Caco-2 (cell line): ENCODE data around the gene TSR3. TPM values are rescaled to one million over a fixed set of nuclear protein-coding genes. Genes with fewer than 3 reads are reported as not detected.
A peak's percentile ranks its signal among the peaks of the same experiment; 100 is the strongest.

Experiments used
- BruUV-seq: library from RNA; stranded (reverse); fragments of 400-500 nt; replicated peaks from 2 replicates; lab custom pipeline; 2021; lab: Mats Ljungman, UMichigan
- CTCF ChIA-PET: fragments of 300-600 bp; sonication (Branson Sonifier 250); formaldehyde crosslinking; loops from one replicate; lab custom pipeline; 2022; ENCODE audit warnings: antibody characterized with exemption; lab: Charles Lee
- POLR2A ChIA-PET: fragments of 300-600 bp; sonication (Branson Sonifier 250); formaldehyde crosslinking; loops from one replicate; lab custom pipeline; 2022; ENCODE audit warnings: antibody characterized with exemption; lab: Charles Lee
- DNase-seq, 2 experiments: peaks; one replicate each; pipeline versions ENCODE4 v3.0.0 to v3.0.0-alpha.2; 2020 to 2022
- H3K27me3 ChIP-seq: replicated peaks from 2 replicates; pipeline ENCODE4 v1.6.0; 2011; ENCODE audit warnings: low read length; ENCODE audit not compliant: control insufficient read depth, insufficient read depth
- H3K36me3 ChIP-seq: 2 replicates; pipeline ENCODE4 v1.5.1; 2011; ENCODE audit warnings: low read length; ENCODE audit not compliant: control insufficient read depth, insufficient read depth
- H3K4me1 ChIP-seq: fragments of 250-450 bp; sonication (Bioruptor Pico); 2 replicates; pipeline ENCODE4 v1.5.1; 2020; ENCODE audit warnings: mild to moderate bottlenecking
- H3K4me3 ChIP-seq: 2 replicates; pipeline ENCODE4 v1.5.1; 2011; ENCODE audit warnings: low read depth, mild to moderate bottlenecking, control low read depth, low read length
- H3K9me3 ChIP-seq: fragments of 250-450 bp; sonication (Bioruptor Pico); 2 replicates; pipeline ENCODE4 v1.5.1; 2020; ENCODE audit warnings: mild to moderate bottlenecking, moderate library complexity
- H3K27ac Mint-ChIP-seq: one replicate; pipeline ENCODE4 v1.8.0; 2022; ENCODE audit warnings: mixed read lengths; ENCODE audit not compliant: unreplicated experiment
- H3K27me3 Mint-ChIP-seq: one replicate; pipeline ENCODE4 v1.8.0; 2022; ENCODE audit warnings: mixed read lengths; ENCODE audit not compliant: insufficient read depth, unreplicated experiment
- H3K36me3 Mint-ChIP-seq: one replicate; pipeline ENCODE4 v1.8.0; 2022; ENCODE audit warnings: mild to moderate bottlenecking, mixed read lengths; ENCODE audit not compliant: insufficient read depth, unreplicated experiment
- H3K4me1 Mint-ChIP-seq: one replicate; pipeline ENCODE4 v1.8.0; 2022; ENCODE audit warnings: low read depth, mixed read lengths; ENCODE audit not compliant: unreplicated experiment
- H3K4me3 Mint-ChIP-seq: one replicate; pipeline ENCODE4 v1.8.0; 2022; ENCODE audit warnings: mild to moderate bottlenecking, moderate library complexity, mixed read lengths; ENCODE audit not compliant: unreplicated experiment
- H3K9me3 Mint-ChIP-seq: one replicate; pipeline ENCODE4 v1.8.0; 2022; ENCODE audit warnings: mixed read lengths; ENCODE audit not compliant: unreplicated experiment
- CTCF ChIP-seq, 2 experiments: fragments of 200-600 bp in 1 of 2; IDR thresholded peaks; 1 replicate in 1 of 2; 2 replicates in 1 of 2; pipeline versions ENCODE4 v1.5.1 to v1.8.0; 2011 to 2022; ENCODE audit warnings: antibody characterized with exemption in 1 of 2, control low read depth in 1 of 2, inconsistent platforms in 1 of 2, low read depth in 1 of 2, low read length in 1 of 2, mild to moderate bottlenecking in 1 of 2, moderate library complexity in 1 of 2; ENCODE audit not compliant: insufficient read depth in 1 of 2, severe bottlenecking in 1 of 2, unreplicated experiment in 1 of 2
- intact Hi-C: fragments of 100-400 bp; cut with micrococcal nuclease; formaldehyde crosslinking; loops from one replicate; pipeline ENCODE4 v1.10.0; 2022; ENCODE audit not compliant: unreplicated experiment
- total RNA-seq: library from RNA; stranded (reverse); gene quantifications from 2 replicates; pipeline ENCODE4 v1.2.3, GENCODE V29; 2022

Gene TSR3
- total RNA-seq, 1 experiment from 2014 or later, result 48.6 TPM

- ChIA-PET CTCF (interaction anchor here (0.6 to 2.4 kb wide), 6 partner anchors 12 to 342 kb away, joined by 3 to 14 read pairs (median 3); partner anchors contain the start of genes MAPK8IP3 and UQCC4), POLR2A (no interaction called here)
- H3K4me3 ChIP-seq, result no peak overlapping the region
- Mint-ChIP-seq H3K27me3 (no peaks in the 10 kb centered on the region), H3K4me3 (no peak overlapping the region), H3K4me1 (no peaks in the 10 kb centered on the region), H3K27ac (no peak overlapping the region), H3K36me3 (peaks cover 65% of the 10 kb centered on the region), H3K9me3 (no peaks in the 10 kb centered on the region)
- peak; percentile 72 to 83 for TF ChIP-seq CTCF (IDR thresholded peaks at IDR 0.05; ENCODE audit: insufficient read depth in 1 of 2, low read depth in 1 of 2, low read length in 1 of 2, severe bottlenecking in 1 of 2, unreplicated experiment in 1 of 2)
- peak in 1 of 2 experiments; percentile 74 for DNase-seq
- intact Hi-C loops, result no loop called here
- BruUV-seq, result no TSS peak
- H3K27me3 ChIP-seq, result no peaks in the 10 kb centered on the region
- H3K36me3 ChIP-seq, result peaks cover 3% of the 10 kb centered on the region
- no peaks in the 10 kb centered on the region for H3K4me1 ChIP-seq
- H3K9me3 ChIP-seq, result no peaks in the 10 kb centered on the region
These were observed 11.9 kb upstream of the TSR3 start for GRCh38 chr16:1363501-1364041.

- Mint-ChIP-seq H3K27ac (no peak overlapping the region), H3K36me3 (peaks cover 71% of the 10 kb centered on the region), H3K9me3 (no peaks in the 10 kb centered on the region), H3K4me3 (no peak overlapping the region), H3K4me1 (no peaks in the 10 kb centered on the region), H3K27me3 (no peaks in the 10 kb centered on the region)
- no peak for TF ChIP-seq CTCF (IDR thresholded peaks at IDR 0.05; ENCODE audit: insufficient read depth in 1 of 2, low read depth in 1 of 2, low read length in 1 of 2, severe bottlenecking in 1 of 2, unreplicated experiment in 1 of 2)
- intact Hi-C loops, result no loop called here
- Histone ChIP-seq H3K9me3 (no peaks in the 10 kb centered on the region), H3K4me1 (no peaks in the 10 kb centered on the region), H3K27me3 (no peaks in the 10 kb centered on the region), H3K36me3 (peaks cover 3% of the 10 kb centered on the region), H3K4me3 (no peak overlapping the region)
- no peak for DNase-seq
- POLR2A ChIA-PET, result no interaction called here
- CTCF ChIA-PET, result interaction anchor here (0.6 to 2.4 kb wide), 5 partner anchors 16 to 343 kb away, joined by 3 to 14 read pairs (median 3); partner anchors contain the start of genes MAPK8IP3 and UQCC4
- TSS peak; percentile 80 for BruUV-seq
These were observed 11.1 kb upstream of the TSR3 start for GRCh38 chr16:1362807-1363206.

GRCh38 chr16:1361685-1362360, 10.1 kb upstream of the TSR3 start:
- POLR2A ChIA-PET, result no interaction called here
- H3K36me3 Mint-ChIP-seq, result peaks cover 73% of the 10 kb centered on the region
- Histone ChIP-seq H3K36me3 (peaks cover 3% of the 10 kb centered on the region), H3K9me3 (no peaks in the 10 kb centered on the region), H3K27me3 (no peaks in the 10 kb centered on the region), H3K4me1 (no peaks in the 10 kb centered on the region), H3K4me3 (no peak overlapping the region)
- H3K4me1 Mint-ChIP-seq, result no peaks in the 10 kb centered on the region
- intact Hi-C loops, result no loop called here
- no peak for TF ChIP-seq CTCF (IDR thresholded peaks at IDR 0.05; ENCODE audit: insufficient read depth in 1 of 2, low read depth in 1 of 2, low read length in 1 of 2, severe bottlenecking in 1 of 2, unreplicated experiment in 1 of 2)
- DNase-seq, result no peak
- no peak overlapping the region for H3K4me3 Mint-ChIP-seq
- CTCF ChIA-PET, result no interaction called here
- H3K27me3 Mint-ChIP-seq, result no peaks in the 10 kb centered on the region
- BruUV-seq, result no TSS peak
- no peaks in the 10 kb centered on the region for H3K9me3 Mint-ChIP-seq
- H3K27ac Mint-ChIP-seq, result no peak overlapping the region
